Suprapubic skin (tissue), 4 donors: ENCODE results near the gene STAT1. TPM values are rescaled to one million over a fixed set of nuclear protein-coding genes. Genes with fewer than 3 reads are reported as not detected.

Experiments used
- DNase-seq, 2 donors: peaks; one replicate each; pipeline ENCODE4 v3.0.0-alpha.2; 2019; ENCODE audit warnings: low spot score in 2 of 2
- H3K27ac ChIP-seq: fragments of 200-600 bp; sonication (generic); one replicate; pipeline ENCODE4 v1.5.1; 2019
- H3K27me3 ChIP-seq: fragments of 200-600 bp; sonication (generic); one replicate; pipeline ENCODE4 v1.5.1; 2019
- H3K36me3 ChIP-seq: fragments of 200-600 bp; sonication (generic); one replicate; pipeline ENCODE4 v1.5.1; 2019
- H3K4me1 ChIP-seq: fragments of 200-600 bp; sonication (generic); one replicate; pipeline ENCODE4 v1.5.1; 2019
- H3K4me3 ChIP-seq: fragments of 200-600 bp; sonication (generic); one replicate; pipeline ENCODE4 v1.5.1; 2019; ENCODE audit warnings: mild to moderate bottlenecking
- H3K9me3 ChIP-seq: fragments of 200-600 bp; sonication (generic); one replicate; pipeline ENCODE4 v1.5.1; 2019
- EP300 ChIP-seq: sonication (generic); formaldehyde crosslinking; IDR thresholded peaks from one replicate; pipeline ENCODE4 v1.6.1; 2017; ENCODE audit warnings: antibody characterized with exemption
- POLR2A ChIP-seq, 2 donors: fragments of 450-650 bp; IDR thresholded peaks; one replicate each; pipeline ENCODE4 v1.6.1; 2017; ENCODE audit warnings: antibody characterized with exemption in 2 of 2, mild to moderate bottlenecking in 2 of 2, moderate library complexity in 2 of 2
- POLR2AphosphoS5 ChIP-seq, 3 donors: sonication (generic); formaldehyde crosslinking; IDR thresholded peaks; one replicate each; pipeline ENCODE4 v1.6.1; 2017; ENCODE audit warnings: antibody characterized with exemption in 3 of 3
- WGBS: methylation state at CpG from one replicate; pipeline ENCODE4 v1.1.5; 2018; 5-methylcytosine and 5-hydroxymethylcytosine counted together
- total RNA-seq, 4 donors: library from RNA; depleted of rRNA; stranded (reverse); fragments of >200 nt; gene quantifications; one replicate each; pipeline ENCODE4 v1.1.0, GENCODE V29; 2016
- TF ChIP-seq, protein P1 (sequence below), 2 donors: fragments of 200-600 bp in 1 of 2; fragments of 450-650 bp in 1 of 2; sonication (generic) in 1 of 2; IDR thresholded peaks; one replicate each; pipeline ENCODE4 v1.5.1; 2016 to 2019; ENCODE audit warnings: antibody characterized with exemption in 2 of 2, mild to moderate bottlenecking in 1 of 2, moderate library complexity in 1 of 2

Gene STAT1
- total RNA-seq, 4 donors from 2014 or later = 33.5 to 60.7 (median 37.6) TPM

DNA sequence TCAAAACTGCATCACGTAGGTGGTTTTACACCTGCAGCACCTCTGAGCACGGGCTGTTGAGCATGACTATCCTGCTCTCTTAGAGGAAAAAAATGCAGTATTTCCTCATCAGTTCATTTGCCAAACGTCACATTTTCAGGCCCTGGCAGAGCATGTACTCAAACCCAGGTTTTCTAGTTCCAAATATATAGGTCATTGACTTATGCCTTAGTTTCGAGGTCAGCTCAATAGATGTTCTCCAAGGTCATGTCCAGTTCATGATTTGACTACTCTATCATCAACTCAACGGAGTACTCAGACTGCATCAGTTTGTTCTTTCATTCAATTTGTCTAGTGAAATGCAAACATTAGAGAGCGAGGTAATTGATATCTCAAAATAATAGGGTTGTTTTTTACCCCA lies 39.3 kb upstream of the STAT1 start:
- 82% methylated on average over 6 of the region's 6 CpGs for WGBS
- Histone ChIP-seq H3K36me3 (no peaks in the 10 kb centered on the region), H3K9me3 (no peaks in the 10 kb centered on the region), H3K4me3 (no peak overlapping the region), H3K27me3 (peaks cover 3% of the 10 kb centered on the region), H3K27ac (no peak overlapping the region), H3K4me1 (peaks cover 4% of the 10 kb centered on the region)
- no peak for DNase-seq
- TF ChIP-seq POLR2A (IDR thresholded peaks at IDR 0.05) = no peak
- no peak for TF ChIP-seq EP300
- TF ChIP-seq POLR2AphosphoS5 (IDR thresholded peaks at IDR 0.05) = no peak
- TF ChIP-seq, protein P1, sequence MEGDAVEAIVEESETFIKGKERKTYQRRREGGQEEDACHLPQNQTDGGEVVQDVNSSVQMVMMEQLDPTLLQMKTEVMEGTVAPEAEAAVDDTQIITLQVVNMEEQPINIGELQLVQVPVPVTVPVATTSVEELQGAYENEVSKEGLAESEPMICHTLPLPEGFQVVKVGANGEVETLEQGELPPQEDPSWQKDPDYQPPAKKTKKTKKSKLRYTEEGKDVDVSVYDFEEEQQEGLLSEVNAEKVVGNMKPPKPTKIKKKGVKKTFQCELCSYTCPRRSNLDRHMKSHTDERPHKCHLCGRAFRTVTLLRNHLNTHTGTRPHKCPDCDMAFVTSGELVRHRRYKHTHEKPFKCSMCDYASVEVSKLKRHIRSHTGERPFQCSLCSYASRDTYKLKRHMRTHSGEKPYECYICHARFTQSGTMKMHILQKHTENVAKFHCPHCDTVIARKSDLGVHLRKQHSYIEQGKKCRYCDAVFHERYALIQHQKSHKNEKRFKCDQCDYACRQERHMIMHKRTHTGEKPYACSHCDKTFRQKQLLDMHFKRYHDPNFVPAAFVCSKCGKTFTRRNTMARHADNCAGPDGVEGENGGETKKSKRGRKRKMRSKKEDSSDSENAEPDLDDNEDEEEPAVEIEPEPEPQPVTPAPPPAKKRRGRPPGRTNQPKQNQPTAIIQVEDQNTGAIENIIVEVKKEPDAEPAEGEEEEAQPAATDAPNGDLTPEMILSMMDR (IDR thresholded peaks at IDR 0.05) = no peak

- TF ChIP-seq, protein P1 (IDR thresholded peaks at IDR 0.05) = peak; percentile 46 to 49
- TF ChIP-seq POLR2A (IDR thresholded peaks at IDR 0.05) (no peak), POLR2AphosphoS5 (IDR thresholded peaks at IDR 0.05) (no peak), EP300 (no peak)
- Histone ChIP-seq H3K9me3 (no peaks in the 10 kb centered on the region), H3K4me3 (no peak overlapping the region), H3K4me1 (peaks cover 4% of the 10 kb centered on the region), H3K36me3 (no peaks in the 10 kb centered on the region), H3K27me3 (peaks cover 3% of the 10 kb centered on the region), H3K27ac (no peak overlapping the region)
- no peak for DNase-seq
- WGBS = 24% methylated on average over 10 of the region's 10 CpGs
Measured at GRCh38 chr2:191051825-191052778, 38.1 kb upstream of the STAT1 start.

DNA sequence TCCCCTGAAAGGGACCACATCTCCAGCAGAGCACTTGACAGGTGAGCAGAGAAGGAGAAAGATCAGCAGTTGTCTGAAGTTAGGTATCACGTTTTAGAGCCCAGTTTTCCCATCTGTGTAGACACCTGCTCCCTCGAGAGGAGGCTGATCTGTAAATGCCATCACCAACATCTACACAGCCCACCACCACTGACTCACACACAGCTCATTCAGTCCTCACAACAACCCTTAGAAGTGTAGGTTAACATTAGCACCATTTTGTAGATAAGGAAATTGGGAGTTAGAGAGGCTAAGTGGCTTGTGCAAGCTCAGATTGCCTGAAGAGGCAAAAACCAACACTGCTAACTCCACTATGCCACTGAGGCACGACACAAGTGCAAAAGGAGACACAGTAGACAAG lies 37.2 kb upstream of the STAT1 start:
- peaks cover 3% of the 10 kb centered on the region for H3K27me3 ChIP-seq
- no peak overlapping the region for H3K27ac ChIP-seq
- no peak overlapping the region for H3K4me3 ChIP-seq
- TF ChIP-seq POLR2A (IDR thresholded peaks at IDR 0.05) (no peak), EP300 (no peak), POLR2AphosphoS5 (IDR thresholded peaks at IDR 0.05) (no peak)
- TF ChIP-seq, protein P1 (IDR thresholded peaks at IDR 0.05) = no peak
- H3K36me3 ChIP-seq = no peaks in the 10 kb centered on the region
- no peaks in the 10 kb centered on the region for H3K9me3 ChIP-seq
- DNase-seq = no peak
- WGBS = 82% methylated on average over 3 of the region's 3 CpGs
- peaks cover 4% of the 10 kb centered on the region for H3K4me1 ChIP-seq

DNA sequence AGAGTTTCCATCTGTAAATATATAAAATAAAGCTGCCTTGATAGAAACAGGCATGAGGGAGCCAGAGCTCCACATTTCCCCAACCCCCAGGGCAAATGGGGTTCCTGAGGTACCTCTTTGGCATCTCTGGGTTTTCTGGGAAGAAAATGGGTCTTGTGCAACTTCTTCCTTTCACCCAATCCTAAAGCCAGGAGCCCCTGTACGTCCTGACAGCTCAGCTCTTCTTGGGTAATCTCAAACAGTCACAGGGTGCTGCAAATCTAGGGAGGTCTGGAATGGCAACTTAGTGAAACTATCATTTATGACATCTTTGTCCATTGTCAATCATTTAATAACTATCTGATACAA lies 36.6 kb upstream of the STAT1 start:
- 19% methylated on average over 1 of the region's 1 CpG for WGBS
- TF ChIP-seq POLR2A (IDR thresholded peaks at IDR 0.05) (no peak), POLR2AphosphoS5 (IDR thresholded peaks at IDR 0.05) (no peak)
- TF ChIP-seq, protein P1 (IDR thresholded peaks at IDR 0.05) = no peak
- H3K4me3 ChIP-seq = no peak overlapping the region
- DNase-seq = peak in 1 of 2 donors; percentile 65
- H3K27ac ChIP-seq = peak overlapping the region; percentile 36
- peaks cover 4% of the 10 kb centered on the region for H3K4me1 ChIP-seq
- H3K36me3 ChIP-seq = no peaks in the 10 kb centered on the region
- H3K9me3 ChIP-seq = no peaks in the 10 kb centered on the region
- H3K27me3 ChIP-seq = peaks cover 3% of the 10 kb centered on the region

DNA sequence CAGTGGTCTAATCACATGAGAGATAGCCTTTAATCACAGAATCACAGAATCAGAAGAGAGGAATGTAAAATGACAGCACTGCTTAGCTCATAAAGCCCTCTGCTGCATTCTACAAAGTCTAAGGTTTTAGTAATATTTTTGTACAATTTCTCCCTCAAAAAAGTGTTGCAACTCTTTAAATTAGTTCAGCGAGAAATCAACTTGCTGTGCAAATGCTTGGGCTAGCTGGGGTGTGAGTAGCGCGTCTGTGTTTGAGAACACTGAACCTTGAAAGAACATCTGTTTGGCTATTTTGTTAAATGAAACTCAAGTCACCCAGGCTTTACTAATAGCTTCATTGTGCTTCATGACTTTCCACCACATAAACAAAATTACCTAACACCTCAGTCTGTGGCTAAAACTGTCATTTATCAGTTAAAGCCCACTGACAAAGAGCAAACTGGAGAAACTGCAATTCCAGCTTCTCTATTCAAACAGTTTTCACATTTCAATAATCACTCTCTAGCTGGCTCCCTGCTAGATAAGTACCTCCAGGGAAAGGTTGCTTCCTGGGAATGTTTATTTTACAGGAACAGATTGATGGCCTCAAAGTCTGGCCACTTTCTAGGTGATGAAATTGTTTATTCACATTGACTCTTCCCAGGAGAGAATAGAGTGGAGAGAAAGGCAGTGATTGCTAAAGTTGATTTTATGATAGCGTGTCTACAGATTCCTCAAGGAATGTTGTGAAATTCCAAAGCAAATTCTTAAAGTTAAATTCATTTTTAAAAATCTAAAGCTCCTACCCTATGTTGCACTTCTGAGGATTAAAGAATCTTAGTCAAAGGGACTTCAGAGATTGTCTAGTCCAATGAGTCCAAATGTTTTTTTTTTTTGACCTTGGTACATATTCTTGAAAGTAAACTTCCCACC lies 36.0 kb upstream of the STAT1 start:
- TF ChIP-seq EP300 = no peak
- TF ChIP-seq, protein P1 (IDR thresholded peaks at IDR 0.05) = no peak
- TF ChIP-seq POLR2A (IDR thresholded peaks at IDR 0.05) = no peak
- no peak for TF ChIP-seq POLR2AphosphoS5 (IDR thresholded peaks at IDR 0.05)
- no peak for DNase-seq

More for the DNA sequence above, 36.0 kb upstream of the STAT1 start:
- Histone ChIP-seq H3K9me3 (no peaks in the 10 kb centered on the region), H3K36me3 (no peaks in the 10 kb centered on the region), H3K4me3 (no peak overlapping the region), H3K4me1 (peaks cover 4% of the 10 kb centered on the region), H3K27me3 (peaks cover 3% of the 10 kb centered on the region), H3K27ac (peak overlapping the region; percentile 36)
- WGBS = 68% methylated on average over 4 of the region's 4 CpGs
